Mononuclear cell (primary cell): ENCODE data around the gene KRTAP3-3. TPM values are rescaled to one million over a fixed set of nuclear protein-coding genes. Genes with fewer than 3 reads are reported as not detected.

Source experiments
- H3K27me3 ChIP-seq: 2 replicates; pipeline ENCODE4 v1.6.0; 2011; ENCODE audit warnings: low read length, control low read depth; ENCODE audit not compliant: insufficient read depth
- H3K4me1 ChIP-seq: 2 replicates; pipeline ENCODE4 v1.5.1; 2011; ENCODE audit warnings: mild to moderate bottlenecking, low read length, control low read depth; ENCODE audit not compliant: insufficient read depth
- H3K4me3 ChIP-seq: 2 replicates; pipeline ENCODE4 v1.5.1; 2011; ENCODE audit warnings: mild to moderate bottlenecking, low read length, moderate library complexity
- H3K9me3 ChIP-seq: 2 replicates; pipeline ENCODE4 v1.5.1; 2011; ENCODE audit warnings: low read depth, mild to moderate bottlenecking, control low read depth, low read length
- total RNA-seq: library from RNA; depleted of rRNA; stranded (reverse); fragments of >200 nt; gene quantifications from one replicate; pipeline ENCODE4 v1.2.3, GENCODE V29; 2012

The KRTAP3-3 gene
- total RNA-seq, 1 donor: 0.31 TPM

- H3K27me3 ChIP-seq: peaks cover 17% of the 10 kb centered on the region
- H3K4me1 ChIP-seq: no peaks in the 10 kb centered on the region
- no peaks in the 10 kb centered on the region for H3K9me3 ChIP-seq
- H3K4me3 ChIP-seq: no peak overlapping the region
Observed at GRCh38 chr17:40956401-40957254, 37.3 kb downstream of the KRTAP3-3 start.

- H3K4me3 ChIP-seq: no peak overlapping the region
Observed at GRCh38 chr17:40953881-40954280, 40.1 kb downstream of the KRTAP3-3 start.

GRCh38 chr17:40952661-40953060, 41.3 kb downstream of the KRTAP3-3 start:
- Histone ChIP-seq H3K27me3 (peaks cover 43% of the 10 kb centered on the region), H3K4me1 (no peaks in the 10 kb centered on the region), H3K9me3 (no peaks in the 10 kb centered on the region), H3K4me3 (no peak overlapping the region)

More at GRCh38 chr17:40953881-40954280, 40.1 kb downstream of the KRTAP3-3 start:
- Histone ChIP-seq H3K27me3 (peaks cover 34% of the 10 kb centered on the region), H3K9me3 (no peaks in the 10 kb centered on the region), H3K4me1 (no peaks in the 10 kb centered on the region)

GRCh38 chr17:40952154-40952553, 41.8 kb downstream of the KRTAP3-3 start:
- Histone ChIP-seq H3K9me3 (no peaks in the 10 kb centered on the region), H3K4me1 (no peaks in the 10 kb centered on the region), H3K27me3 (peaks cover 47% of the 10 kb centered on the region), H3K4me3 (no peak overlapping the region)

GRCh38 chr17:40951011-40951622, 42.8 kb downstream of the KRTAP3-3 start:
- Histone ChIP-seq H3K27me3 (peaks cover 58% of the 10 kb centered on the region), H3K9me3 (no peaks in the 10 kb centered on the region), H3K4me3 (no peak overlapping the region), H3K4me1 (no peaks in the 10 kb centered on the region)

GRCh38 chr17:40950176-40950575, 43.8 kb downstream of the KRTAP3-3 start:
- Histone ChIP-seq H3K4me1 (no peaks in the 10 kb centered on the region), H3K9me3 (no peaks in the 10 kb centered on the region), H3K4me3 (no peak overlapping the region), H3K27me3 (peaks cover 65% of the 10 kb centered on the region)

GRCh38 chr17:40949418-40949817, 44.5 kb downstream of the KRTAP3-3 start:
- Histone ChIP-seq H3K27me3 (peaks cover 63% of the 10 kb centered on the region), H3K4me3 (no peak overlapping the region), H3K4me1 (no peaks in the 10 kb centered on the region), H3K9me3 (no peaks in the 10 kb centered on the region)

- H3K4me1 ChIP-seq: no peaks in the 10 kb centered on the region
- no peak overlapping the region for H3K4me3 ChIP-seq
- H3K9me3 ChIP-seq: no peaks in the 10 kb centered on the region
- H3K27me3 ChIP-seq: peaks cover 56% of the 10 kb centered on the region
Observed at GRCh38 chr17:40947929-40948328, 46.0 kb downstream of the KRTAP3-3 start.

GRCh38 chr17:40945414-40945813, 48.5 kb downstream of the KRTAP3-3 start:
- Histone ChIP-seq H3K9me3 (no peaks in the 10 kb centered on the region), H3K4me1 (no peaks in the 10 kb centered on the region), H3K27me3 (peaks cover 49% of the 10 kb centered on the region), H3K4me3 (no peak overlapping the region)

- Histone ChIP-seq H3K4me1 (no peaks in the 10 kb centered on the region), H3K27me3 (peaks cover 41% of the 10 kb centered on the region), H3K4me3 (no peak overlapping the region), H3K9me3 (no peaks in the 10 kb centered on the region)
Observed at GRCh38 chr17:40944531-40944930, 49.4 kb downstream of the KRTAP3-3 start.

Other genes with a start within 250 kb of the KRTAP3-3 start
- not detected for gene KRT25, start 238.8 kb downstream of the KRTAP3-3 start, total RNA-seq
- gene KRT26, start 222.0 kb downstream of the KRTAP3-3 start, total RNA-seq: not detected
- gene KRT27, start 211.6 kb downstream of the KRTAP3-3 start, total RNA-seq: not detected
- not detected for gene KRT28, start 194.2 kb downstream of the KRTAP3-3 start, total RNA-seq
- 4.3 TPM for gene KRT10, start 171.6 kb downstream of the KRTAP3-3 start, total RNA-seq
- gene KRT12, start 126.9 kb downstream of the KRTAP3-3 start, total RNA-seq: not detected
- not detected for gene KRT20, start 108.9 kb downstream of the KRTAP3-3 start, total RNA-seq
- 0.52 TPM for gene KRT23, start 56.5 kb downstream of the KRTAP3-3 start, total RNA-seq
- gene KRT39, start 27.2 kb downstream of the KRTAP3-3 start, total RNA-seq: not detected
- gene KRT40, start 9.8 kb downstream of the KRTAP3-3 start, total RNA-seq: 0.10 TPM
- gene KRTAP3-2, start 5.7 kb upstream of the KRTAP3-3 start, total RNA-seq: not detected
- gene KRTAP3-1, start 15.0 kb upstream of the KRTAP3-3 start, total RNA-seq: not detected
- not detected for gene KRTAP1-5, start 33.0 kb upstream of the KRTAP3-3 start, total RNA-seq
- gene KRTAP1-4, start 36.0 kb upstream of the KRTAP3-3 start, total RNA-seq: not detected
- not detected for gene KRTAP1-3, start 40.7 kb upstream of the KRTAP3-3 start, total RNA-seq
- not detected for gene KRTAP1-1, start 47.3 kb upstream of the KRTAP3-3 start, total RNA-seq
- not detected for gene KRTAP2-1, start 53.2 kb upstream of the KRTAP3-3 start, total RNA-seq
- gene KRTAP2-2, start 61.1 kb upstream of the KRTAP3-3 start, total RNA-seq: not detected
- gene KRTAP2-3, start 66.0 kb upstream of the KRTAP3-3 start, total RNA-seq: not detected
- gene KRTAP2-4, start 71.7 kb upstream of the KRTAP3-3 start, total RNA-seq: not detected
- gene KRTAP4-7, start 90.0 kb upstream of the KRTAP3-3 start, total RNA-seq: not detected
- not detected for gene KRTAP4-8, start 104.0 kb upstream of the KRTAP3-3 start, total RNA-seq
- gene KRTAP4-16, start 108.0 kb upstream of the KRTAP3-3 start, total RNA-seq: not detected
- not detected for gene KRTAP4-9, start 111.2 kb upstream of the KRTAP3-3 start, total RNA-seq
- gene KRTAP4-11, start 124.2 kb upstream of the KRTAP3-3 start, total RNA-seq: not detected
- not detected for gene KRTAP4-12, start 130.0 kb upstream of the KRTAP3-3 start, total RNA-seq
- not detected for gene KRTAP4-6, start 146.4 kb upstream of the KRTAP3-3 start, total RNA-seq
- gene KRTAP4-5, start 155.7 kb upstream of the KRTAP3-3 start, total RNA-seq: not detected
- gene KRTAP4-4, start 166.6 kb upstream of the KRTAP3-3 start, total RNA-seq: not detected
- gene KRTAP4-3, start 174.1 kb upstream of the KRTAP3-3 start, total RNA-seq: not detected
- not detected for gene KRTAP4-2, start 184.1 kb upstream of the KRTAP3-3 start, total RNA-seq
- not detected for gene KRTAP4-1, start 190.7 kb upstream of the KRTAP3-3 start, total RNA-seq
- gene KRTAP9-1, start 195.7 kb upstream of the KRTAP3-3 start, total RNA-seq: not detected
- not detected for gene KRTAP9-2, start 232.5 kb upstream of the KRTAP3-3 start, total RNA-seq
- gene KRTAP9-3, start 238.3 kb upstream of the KRTAP3-3 start, total RNA-seq: not detected
- not detected for gene KRTAP9-8, start 243.8 kb upstream of the KRTAP3-3 start, total RNA-seq